Keratinocyte (primary cell): Measurements from ENCODE around the gene CCDC68. TPM values are rescaled to one million over a fixed set of nuclear protein-coding genes. Genes with fewer than 3 reads are reported as not detected.

Experiments
- DNase-seq: peaks from one replicate; pipeline ENCODE4 v3.0.0-alpha.2; 2011; ENCODE audit warnings: low read depth, missing footprints, low spot score
- FAIRE-seq: peaks from 2 replicates; lab custom pipeline; 2011; peaks lifted over from hg19 to GRCh38; lab: Jason Lieb, UNC
- H2AFZ ChIP-seq: 2 replicates; pipeline ENCODE4 v1.6.0; 2012; ENCODE audit warnings: low read length, control low read depth, inconsistent platforms; ENCODE audit not compliant: control insufficient read depth
- H3K27ac ChIP-seq: 2 replicates; pipeline ENCODE4 v1.5.1; 2011; ENCODE audit warnings: low read length; ENCODE audit not compliant: control insufficient read depth, insufficient read depth
- H3K27me3 ChIP-seq: 3 replicates; pipeline ENCODE4 v1.6.0; 2011; ENCODE audit warnings: low read length; ENCODE audit not compliant: control insufficient read depth, insufficient read depth; ENCODE audit errors: extremely low read depth
- H3K36me3 ChIP-seq, 2 experiments: 2 replicates in 1 of 2; 3 replicates in 1 of 2; pipeline ENCODE4 v1.5.1; 2011; ENCODE audit warnings: low read length in 2 of 2, mild to moderate bottlenecking in 1 of 2; ENCODE audit not compliant: control insufficient read depth in 2 of 2, insufficient read depth in 2 of 2; ENCODE audit errors: extremely low read depth in 1 of 2
- H3K4me1 ChIP-seq: 3 replicates; pipeline ENCODE4 v1.5.1; 2011; ENCODE audit warnings: low read length; ENCODE audit not compliant: control insufficient read depth, insufficient read depth; ENCODE audit errors: extremely low read depth
- H3K4me2 ChIP-seq: 3 replicates; pipeline ENCODE4 v1.6.0; 2011; ENCODE audit warnings: low read depth, low read length; ENCODE audit not compliant: control insufficient read depth, insufficient read depth; ENCODE audit errors: extremely low read depth
- H3K4me3 ChIP-seq, 3 experiments: fragments of 200-600 bp in 1 of 3; sonication (generic) in 1 of 3; 2 replicates in 2 of 3; 3 replicates in 1 of 3; pipeline ENCODE4 v1.5.1; 2011 to 2016; ENCODE audit warnings: low read length in 3 of 3, mild to moderate bottlenecking in 3 of 3, control low read depth in 2 of 3, inconsistent platforms in 1 of 3, low read depth in 1 of 3, mixed read lengths in 1 of 3, mixed run types in 1 of 3, moderate library complexity in 1 of 3; ENCODE audit not compliant: control insufficient read depth in 2 of 3, insufficient read depth in 2 of 3; ENCODE audit errors: extremely low read depth in 1 of 3
- H3K79me2 ChIP-seq: 2 replicates; pipeline ENCODE4 v1.6.0; 2012; ENCODE audit warnings: low read length; ENCODE audit not compliant: control insufficient read depth, insufficient read depth
- H3K9ac ChIP-seq: 3 replicates; pipeline ENCODE4 v1.6.0; 2011; ENCODE audit warnings: low read length; ENCODE audit not compliant: control insufficient read depth, insufficient read depth; ENCODE audit errors: extremely low read depth
- H3K9me1 ChIP-seq: 3 replicates; pipeline ENCODE4 v1.6.0; 2011; ENCODE audit warnings: low read length; ENCODE audit not compliant: control insufficient read depth, insufficient read depth; ENCODE audit errors: extremely low read depth
- H3K9me3 ChIP-seq: 2 replicates; pipeline ENCODE4 v1.5.1; 2012; ENCODE audit warnings: low read depth, low read length; ENCODE audit not compliant: control insufficient read depth
- H4K20me1 ChIP-seq: 3 replicates; pipeline ENCODE4 v1.6.0; 2011; ENCODE audit warnings: low read length; ENCODE audit not compliant: control insufficient read depth, insufficient read depth; ENCODE audit errors: extremely low read depth
- CTCF ChIP-seq, 3 experiments: IDR thresholded peaks in 1 of 3; conservative IDR thresholded peaks in 1 of 3; optimal IDR thresholded peaks in 1 of 3; 2 replicates in 2 of 3; 3 replicates in 1 of 3; pipeline versions ENCODE3 to v1.5.1; 2011; ENCODE audit warnings: low read length in 3 of 3, mild to moderate bottlenecking in 3 of 3, moderate library complexity in 2 of 3, control low read depth in 1 of 3, inconsistent platforms in 1 of 3; ENCODE audit not compliant: insufficient read depth in 2 of 3; ENCODE audit errors: extremely low read depth in 1 of 3
- EZH2 ChIP-seq: IDR thresholded peaks from one replicate; pipeline ENCODE4 v1.6.1; 2012; ENCODE audit warnings: inconsistent platforms, mild to moderate bottlenecking, low read length, moderate library complexity
- dilution Hi-C: fragments of 300-500 bp; cut with MboI; formaldehyde crosslinking; loops from one replicate; pipeline ENCODE4 v1.7.0; 2020; ENCODE audit warnings: low sequenced_read_pairs; ENCODE audit not compliant: extremely low pct_ligation_motif_present
- polyA plus RNA-seq, 5 experiments: library from polyadenylated mRNA; depleted of rRNA in 3 of 5; stranded (reverse) in 3 of 5; stranded (forward) in 1 of 5; unstranded in 1 of 5; fragments of >200 nt; gene quantifications; 1 replicate in 1 of 5; 2 replicates in 3 of 5; 3 replicates in 1 of 5; pipeline versions ENCODE4 v1.2.1 to v1.2.3, GENCODE V29; 2011 to 2012; ENCODE audit warnings: missing spikeins in 2 of 5, low read depth in 1 of 5, low replicate concordance in 1 of 5

The CCDC68 gene
- polyA plus RNA-seq, 1 donor (not counting 4 experiments of a cell fraction or from before 2014, with no cell fraction given), result 2.7 TPM

GRCh38 chr18:54924948-54925347, 34.3 kb downstream of the CCDC68 start:
- Histone ChIP-seq H3K4me1 (no peaks in the 10 kb centered on the region), H2AFZ (no peak overlapping the region), H3K9ac (no peak overlapping the region), H3K4me3 (no peak overlapping the region), H3K9me1 (no peaks in the 10 kb centered on the region), H3K79me2 (no peaks in the 10 kb centered on the region), H3K27ac (no peak overlapping the region), H3K36me3 (no peaks in the 10 kb centered on the region), H3K27me3 (no peaks in the 10 kb centered on the region), H3K9me3 (no peaks in the 10 kb centered on the region), H4K20me1 (no peaks in the 10 kb centered on the region), H3K4me2 (no peak overlapping the region)
- no peak for TF ChIP-seq CTCF (optimal IDR thresholded peaks at IDR 0.05 in 1 of 3, IDR thresholded peaks at IDR 0.05 in 1 of 3, conservative IDR thresholded peaks at IDR 0.05 in 1 of 3; ENCODE audit: extremely low read depth in 1 of 3, insufficient read depth in 2 of 3, low read length in 3 of 3)
- TF ChIP-seq EZH2, result no peak
- FAIRE-seq (no peak), DNase-seq (no peak)
- dilution Hi-C loops, result no loop called here

GRCh38 chr18:54923339-54923956, 35.8 kb downstream of the CCDC68 start:
- TF ChIP-seq CTCF (optimal IDR thresholded peaks at IDR 0.05 in 1 of 3, IDR thresholded peaks at IDR 0.05 in 1 of 3, conservative IDR thresholded peaks at IDR 0.05 in 1 of 3; ENCODE audit: extremely low read depth in 1 of 3, insufficient read depth in 2 of 3, low read length in 3 of 3), result no peak
- TF ChIP-seq EZH2, result no peak
- DNase-seq (no peak), FAIRE-seq (no peak)
- no peaks in the 10 kb centered on the region for H3K4me1 ChIP-seq
- dilution Hi-C loops, result no loop called here
- H3K4me2 ChIP-seq, result no peak overlapping the region
- no peaks in the 10 kb centered on the region for H3K36me3 ChIP-seq
- no peak overlapping the region for H3K9ac ChIP-seq
- no peaks in the 10 kb centered on the region for H3K79me2 ChIP-seq
- H3K27ac ChIP-seq, result no peak overlapping the region
- no peaks in the 10 kb centered on the region for H3K9me3 ChIP-seq
- H3K4me3 ChIP-seq, result no peak overlapping the region
- no peaks in the 10 kb centered on the region for H4K20me1 ChIP-seq
- H3K9me1 ChIP-seq, result no peaks in the 10 kb centered on the region
- no peaks in the 10 kb centered on the region for H3K27me3 ChIP-seq
- H2AFZ ChIP-seq, result no peak overlapping the region
